HG03064 (cell line): ENCODE data around the gene SNAP47.

ENCODE experiments used
- ATAC-seq: cut with Tn5 transposase; IDR thresholded peaks from one replicate; pipeline ENCODE4 v1.9.1; 2021; ENCODE audit warnings: low read depth; ENCODE audit not compliant: unreplicated experiment

The SNAP47 gene

DNA sequence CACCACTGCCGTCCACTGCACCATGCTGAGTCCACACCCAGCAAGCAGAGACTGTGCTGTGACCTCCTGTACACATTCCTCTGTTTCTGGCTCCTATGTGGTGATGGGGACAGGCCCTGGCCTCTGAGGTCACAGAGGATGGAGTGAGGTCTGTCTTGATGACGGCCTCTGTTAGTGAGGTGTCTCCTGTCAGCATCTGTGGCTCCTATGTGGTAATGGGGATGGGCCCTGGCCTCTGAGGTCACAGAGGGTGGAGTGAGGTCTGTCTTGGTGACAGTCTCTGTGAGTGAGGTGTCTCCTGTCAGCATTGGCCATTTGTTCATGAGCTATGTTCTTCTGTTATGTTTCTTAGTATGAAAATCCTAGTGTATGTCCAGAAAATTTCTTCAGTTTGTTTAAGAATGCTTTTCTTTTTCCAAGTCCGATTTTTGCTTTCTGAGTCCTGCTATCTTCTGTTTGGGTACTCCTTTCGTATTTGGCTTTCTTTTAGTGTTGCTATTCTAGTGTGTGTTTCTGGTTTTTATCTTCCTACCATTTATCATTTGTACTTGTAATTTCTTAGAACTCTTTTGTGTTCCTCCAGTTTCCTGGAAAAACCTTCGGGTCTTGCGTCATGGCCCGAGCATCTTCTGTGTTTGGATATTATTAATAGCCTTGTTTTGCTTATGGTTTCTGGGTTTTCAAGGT is 13.4 kb downstream of the SNAP47 start:
- no peak for ATAC-seq

- no peak for ATAC-seq
Measured at GRCh38 chr1:227749225-227749624, 14.0 kb downstream of the SNAP47 start.

DNA sequence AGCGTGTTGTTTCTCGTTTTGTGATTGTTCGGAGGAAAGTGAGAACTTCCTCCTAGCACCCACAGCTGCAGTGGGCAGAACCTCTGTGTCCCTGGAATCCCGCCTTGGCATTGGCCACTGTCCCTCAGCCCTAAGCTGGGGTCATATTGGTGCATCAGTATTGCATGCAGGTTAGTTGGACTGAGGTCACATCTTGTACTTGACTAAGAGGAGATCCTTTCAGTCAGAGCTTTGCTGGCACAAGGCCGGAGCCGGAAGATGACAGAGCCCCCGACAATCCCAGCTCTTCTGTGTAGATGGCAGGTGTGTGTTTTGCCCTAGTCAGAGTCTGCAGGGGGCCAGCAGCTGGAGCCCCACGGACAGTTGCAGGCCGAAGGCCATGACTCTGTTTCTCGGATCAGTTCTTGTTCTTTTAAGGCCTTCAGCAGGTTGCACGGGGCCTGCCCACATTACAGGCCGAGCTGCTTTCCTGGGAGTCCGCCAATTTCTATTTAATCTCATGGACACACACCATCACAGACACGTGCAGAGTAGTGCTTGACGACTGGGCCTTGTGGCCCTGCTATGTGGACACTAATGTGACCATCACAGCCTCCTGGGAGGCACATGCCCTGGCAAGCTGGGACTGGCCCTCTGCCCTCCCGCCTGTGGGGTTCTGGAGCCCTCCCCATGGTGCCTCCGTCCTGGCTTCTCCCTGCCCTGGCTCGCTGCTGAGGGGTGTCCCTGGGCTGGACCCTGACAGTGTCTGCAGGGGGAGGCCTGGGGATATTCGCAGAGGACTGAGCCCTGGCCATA is 14.9 kb downstream of the SNAP47 start:
- ATAC-seq: no peak

GRCh38 chr1:227753999-227754711 is 18.9 kb downstream of the SNAP47 start:
- ATAC-seq: no peak

GRCh38 chr1:227754958-227755357 is 19.7 kb downstream of the SNAP47 start:
- no peak for ATAC-seq

GRCh38 chr1:227756172-227756959 is 21.1 kb downstream of the SNAP47 start:
- ATAC-seq: no peak

- no peak for ATAC-seq
Measured at GRCh38 chr1:227757781-227758180, 22.5 kb downstream of the SNAP47 start.

DNA sequence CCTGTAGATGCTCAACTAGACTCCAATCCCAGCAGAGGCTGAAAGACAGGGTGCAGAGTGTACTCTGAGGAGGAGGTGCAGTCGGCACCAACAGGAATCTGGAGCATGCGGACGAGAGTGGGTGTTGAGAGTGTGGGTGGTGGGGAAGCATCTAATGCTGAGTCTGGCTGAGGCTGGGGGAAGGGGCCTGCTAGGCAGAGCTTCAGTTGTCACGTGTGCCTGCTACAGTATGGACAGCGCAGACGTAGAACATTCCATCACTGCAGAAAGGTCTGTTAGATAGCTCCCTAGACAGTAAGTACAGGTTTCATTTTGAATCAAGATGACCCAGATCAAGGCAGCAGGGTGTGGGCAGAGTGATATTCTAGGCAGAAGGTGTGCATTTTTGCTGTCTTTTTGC is 23.1 kb downstream of the SNAP47 start:
- no peak for ATAC-seq

DNA sequence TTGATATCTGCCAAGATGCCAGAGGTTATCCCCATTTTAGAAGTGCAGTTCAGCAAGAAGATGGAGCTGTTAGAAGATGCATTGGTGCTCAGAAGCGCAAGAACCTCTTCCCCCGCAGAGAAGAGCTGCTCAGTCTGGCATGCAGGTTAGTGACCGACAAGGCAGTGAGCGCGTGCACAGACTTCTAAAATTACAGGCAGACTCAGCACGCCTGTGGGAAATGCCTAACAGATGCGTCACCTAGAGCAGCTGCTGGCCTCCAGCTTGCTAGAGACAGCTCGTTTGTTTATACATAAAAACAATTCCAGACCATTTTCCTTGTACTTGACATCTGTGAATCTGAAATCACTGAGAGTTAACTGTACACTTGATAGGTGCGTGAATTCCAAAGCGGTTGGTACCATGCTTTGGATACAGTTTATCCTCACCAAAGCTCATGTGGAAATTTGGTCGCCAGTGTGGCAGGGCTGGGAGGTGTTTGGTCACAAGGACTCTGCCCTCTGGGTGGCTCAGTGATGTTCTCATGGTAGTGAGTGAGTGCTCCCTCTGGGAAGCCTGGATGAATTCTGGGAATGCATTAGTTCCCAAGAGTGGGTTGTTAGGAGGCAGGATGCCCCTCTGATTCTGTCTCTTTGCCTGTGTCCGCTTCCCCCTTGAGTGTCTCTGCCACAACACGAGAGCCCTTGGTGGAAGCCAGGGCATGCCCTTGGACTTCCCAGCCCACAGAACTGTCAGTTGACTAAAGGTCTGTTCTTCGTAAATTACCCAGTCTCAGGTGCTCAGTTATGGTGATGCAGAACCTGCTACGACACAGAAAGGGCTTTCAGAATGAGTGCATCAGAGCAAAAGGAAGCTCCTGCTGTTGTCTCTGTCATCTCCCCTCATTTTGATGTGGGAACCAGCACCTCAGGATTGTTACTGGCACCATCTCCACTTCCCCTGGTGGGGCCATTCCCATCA is 24.4 kb downstream of the SNAP47 start:
- no peak for ATAC-seq

GRCh38 chr1:227760377-227760776 is 25.1 kb downstream of the SNAP47 start:
- no peak for ATAC-seq

DNA sequence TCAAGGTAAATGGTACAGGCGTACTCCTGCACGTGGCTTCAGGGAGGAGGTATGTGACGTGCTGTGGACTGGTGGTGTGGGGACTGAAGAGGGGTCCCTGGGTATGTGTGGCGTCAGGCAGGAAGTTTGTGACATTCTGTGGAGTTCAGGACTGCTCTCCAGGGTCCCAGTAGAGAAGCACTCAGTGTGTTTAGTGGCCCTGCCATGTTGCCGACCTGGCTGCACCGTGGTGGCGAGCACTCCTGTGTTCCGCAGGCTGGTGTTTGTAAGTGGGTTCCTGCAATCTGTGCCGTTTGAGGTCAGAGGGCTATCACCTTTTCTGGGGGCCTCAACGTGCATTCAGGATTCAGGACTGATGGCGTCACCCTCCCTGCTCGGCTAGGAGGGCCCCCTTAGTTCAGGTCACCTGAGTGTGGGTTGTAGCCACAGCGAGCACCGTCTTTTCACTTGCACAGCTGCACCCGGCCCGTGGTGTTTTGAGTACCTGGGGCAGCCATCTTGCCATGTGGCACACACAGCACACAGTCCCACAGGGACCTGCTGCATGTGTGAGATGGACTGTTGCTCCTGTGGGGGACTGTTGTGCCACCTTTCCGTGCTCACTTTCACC is 26.5 kb downstream of the SNAP47 start:
- ATAC-seq: no peak

DNA sequence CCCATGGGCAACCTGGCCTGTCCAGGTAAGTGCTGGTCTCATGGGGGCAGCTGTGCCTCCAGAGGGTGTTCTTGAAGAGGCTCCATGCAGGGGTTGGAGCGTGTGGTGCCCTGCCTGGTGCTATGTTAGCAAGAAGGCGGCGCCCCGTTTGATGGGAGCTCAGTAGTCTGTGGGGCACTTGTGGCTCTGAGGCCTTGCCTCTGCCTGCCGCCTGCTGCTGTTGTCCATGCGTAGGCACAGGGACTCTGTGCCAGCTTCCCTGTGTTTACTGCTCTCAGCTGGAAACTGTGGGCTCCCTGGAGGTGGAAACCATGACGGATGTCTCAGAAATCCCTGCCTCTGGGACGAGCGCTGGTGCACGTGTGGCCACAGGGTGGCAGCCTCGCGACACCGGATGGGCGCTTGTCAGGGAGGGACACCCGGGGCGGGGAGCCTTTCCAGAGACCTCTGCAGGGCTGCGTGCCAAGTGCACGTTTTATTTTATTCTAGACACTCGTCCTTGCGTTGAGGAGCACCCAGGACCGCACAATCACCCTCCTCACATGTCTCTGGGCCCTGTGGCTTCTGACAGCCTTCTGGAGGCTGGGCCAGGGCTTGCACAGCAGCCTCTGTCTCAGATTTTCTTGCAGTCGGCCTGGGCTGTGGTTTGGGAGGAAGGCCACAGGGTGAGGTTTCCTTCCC is 27.1 kb downstream of the SNAP47 start:
- peak; percentile 72 for ATAC-seq

GRCh38 chr1:227763246-227764018 is 28.2 kb downstream of the SNAP47 start:
- ATAC-seq: no peak

- ATAC-seq: no peak
Measured at GRCh38 chr1:227764019-227764391, 28.8 kb downstream of the SNAP47 start.

- no peak for ATAC-seq
Measured at GRCh38 chr1:227765261-227766014, 30.2 kb downstream of the SNAP47 start.

DNA sequence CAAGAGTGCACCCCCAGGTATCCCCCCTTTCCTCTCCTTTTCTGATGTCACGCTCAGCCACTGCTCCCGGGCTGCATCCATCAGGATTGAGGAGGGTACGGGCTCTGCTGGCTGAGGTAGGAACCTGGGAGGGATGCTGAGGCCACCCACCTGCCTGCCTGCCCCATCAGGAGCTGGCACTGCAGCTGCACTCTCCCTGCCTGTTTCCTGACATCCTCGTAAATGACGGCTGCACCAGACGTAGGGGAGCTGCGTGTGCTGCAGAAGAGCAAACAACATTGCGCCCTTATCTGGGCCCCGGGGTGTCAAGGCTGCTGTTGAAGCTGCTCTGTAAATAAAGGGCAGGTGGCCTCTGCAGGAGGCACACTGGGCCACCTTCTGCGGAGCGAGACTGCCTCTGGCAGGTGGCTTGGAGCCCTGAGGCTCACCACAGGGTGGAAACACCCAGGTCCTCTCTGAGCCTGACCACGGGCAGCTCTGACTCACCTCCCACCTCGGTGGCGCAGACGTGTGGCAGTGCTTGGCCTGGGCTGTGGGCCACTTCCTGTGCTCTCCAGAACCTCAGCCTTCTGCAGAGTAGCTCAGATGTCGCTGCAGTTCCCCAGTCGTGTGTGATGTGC is 30.9 kb downstream of the SNAP47 start:
- no peak for ATAC-seq
